HG03378 (cell line): Measurements from ENCODE around the gene RAB7A.
A peak's percentile ranks its signal among the peaks of the same experiment; 100 is the strongest.
"Not testable (repeated sequence)": the region's sequence is repeated elsewhere in the genome, so short reads cannot be mapped to it uniquely, and the experiment has no call there.

ENCODE experiments used
- ATAC-seq: cut with Tn5 transposase; IDR thresholded peaks from one replicate; pipeline ENCODE4 v1.9.1; 2021; ENCODE audit warnings: mild to moderate bottlenecking, moderate library complexity; ENCODE audit not compliant: unreplicated experiment

RAB7A gene

DNA sequence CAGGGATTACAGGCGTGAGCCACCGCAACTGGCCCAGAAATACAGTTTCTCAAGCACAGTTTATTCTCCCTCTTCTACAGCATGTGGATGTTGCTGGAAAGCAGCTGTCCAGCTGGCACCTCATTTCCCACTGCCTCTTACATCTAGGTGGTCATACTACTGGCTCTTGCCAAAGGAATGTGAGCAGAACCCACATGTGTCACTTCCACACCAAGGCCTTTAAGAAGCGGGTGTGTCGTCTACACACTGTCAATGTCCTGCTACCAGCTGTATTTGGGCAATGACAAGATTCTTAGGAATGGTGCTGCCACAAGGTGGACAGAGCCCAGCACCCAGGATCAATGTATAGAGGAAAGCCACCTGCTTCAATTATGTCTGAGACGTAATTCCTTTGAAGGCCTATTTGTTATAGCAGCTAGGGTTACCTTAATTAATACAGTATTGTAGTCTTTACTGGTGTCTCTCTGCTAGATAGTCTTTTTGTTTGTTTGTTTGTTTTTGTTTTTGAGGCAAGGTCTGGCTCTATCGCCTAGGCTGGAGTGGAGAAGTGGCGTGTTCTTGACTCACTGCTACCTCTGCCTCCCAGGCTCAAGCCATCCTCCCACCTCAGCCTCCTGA is 15.1 kb upstream of the RAB7A start:
- ATAC-seq, result no peak

DNA sequence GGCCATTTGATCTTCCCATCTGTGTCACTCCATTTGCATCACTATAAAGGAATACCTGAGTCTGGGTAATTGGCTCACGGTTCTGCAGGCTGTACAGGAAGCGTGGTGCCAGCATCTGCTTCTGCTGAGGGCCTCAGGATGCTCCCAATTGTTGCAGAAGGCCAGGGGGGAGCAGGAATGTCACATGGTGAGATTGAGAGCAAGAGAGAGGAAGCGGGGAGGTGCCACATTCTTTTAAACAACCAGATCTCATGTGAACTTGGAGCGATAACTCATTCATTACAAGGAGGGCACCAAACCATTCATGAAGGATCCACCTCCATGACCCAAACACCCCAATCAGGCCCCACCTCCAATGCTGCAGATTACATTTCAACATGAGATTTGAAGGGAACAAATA is 13.1 kb upstream of the RAB7A start:
- no peak for ATAC-seq

DNA sequence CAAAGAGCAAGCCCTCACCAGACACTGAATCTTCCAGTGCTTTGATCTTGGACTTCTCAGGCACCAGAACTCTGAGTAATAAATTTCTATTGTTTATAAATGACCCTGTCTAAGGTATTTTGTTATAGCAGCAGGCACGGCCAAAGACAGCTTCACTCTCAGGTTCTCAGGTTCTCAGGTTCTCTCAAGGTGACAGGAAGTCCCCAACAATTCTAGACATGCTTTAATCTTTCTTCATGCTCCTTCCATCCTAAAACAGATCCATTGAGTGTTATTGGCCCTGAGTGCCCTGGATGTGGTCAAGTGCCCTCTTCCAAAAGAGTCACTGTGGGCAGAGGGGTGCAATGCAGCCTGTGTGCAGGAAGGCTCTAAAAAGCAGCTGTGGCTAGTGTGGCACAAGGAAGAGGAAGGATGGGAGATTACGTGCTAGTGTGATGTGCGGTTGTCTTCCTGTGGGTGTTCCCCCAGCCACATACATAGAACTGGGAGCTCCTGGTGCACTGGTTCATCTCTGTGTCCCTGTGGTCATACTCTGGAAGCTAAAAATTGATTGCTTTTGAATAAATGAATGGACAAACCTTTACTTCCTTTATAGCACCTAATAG is 11.0 kb upstream of the RAB7A start:
- ATAC-seq, result no peak

DNA sequence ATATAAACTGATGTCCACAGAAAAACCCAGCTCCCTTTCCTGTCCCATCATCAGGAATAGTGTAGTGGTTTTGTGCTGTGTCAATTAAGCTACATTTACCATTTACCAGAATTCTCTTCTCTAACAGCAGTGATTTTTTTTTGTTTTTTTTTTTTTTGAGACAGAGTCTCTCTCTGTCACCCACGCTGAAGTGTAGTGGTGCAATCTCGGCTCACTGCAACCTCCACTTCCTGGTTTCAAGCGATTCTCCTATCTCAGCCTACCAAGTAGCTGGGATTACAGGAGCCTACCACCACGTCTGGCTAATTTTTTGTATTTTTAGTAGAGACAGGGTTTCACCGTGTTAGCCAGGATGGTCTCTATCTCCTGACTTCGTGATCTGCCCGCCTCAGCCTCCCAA is 7.1 kb upstream of the RAB7A start:
- ATAC-seq, result not testable (repeated sequence)

DNA sequence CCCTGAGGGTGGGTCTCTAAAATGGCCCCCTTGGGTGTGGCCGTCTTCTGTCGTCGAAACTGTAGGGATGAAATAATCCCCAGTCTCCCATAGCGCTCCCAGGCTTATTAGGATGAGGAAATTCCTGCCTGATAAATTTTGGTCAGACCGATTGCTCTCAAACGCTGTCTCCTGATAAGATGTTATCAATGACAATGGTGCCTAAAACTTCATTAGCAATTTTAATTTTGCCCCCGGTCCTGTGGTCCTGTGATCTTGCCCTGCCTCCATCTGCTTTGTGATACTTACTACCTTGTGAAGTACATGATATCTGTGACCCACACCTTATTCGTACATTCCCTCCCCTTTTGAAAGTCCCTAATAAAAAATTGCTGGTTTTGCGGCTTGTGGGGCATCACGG is 5.1 kb upstream of the RAB7A start:
- ATAC-seq, result no peak

DNA sequence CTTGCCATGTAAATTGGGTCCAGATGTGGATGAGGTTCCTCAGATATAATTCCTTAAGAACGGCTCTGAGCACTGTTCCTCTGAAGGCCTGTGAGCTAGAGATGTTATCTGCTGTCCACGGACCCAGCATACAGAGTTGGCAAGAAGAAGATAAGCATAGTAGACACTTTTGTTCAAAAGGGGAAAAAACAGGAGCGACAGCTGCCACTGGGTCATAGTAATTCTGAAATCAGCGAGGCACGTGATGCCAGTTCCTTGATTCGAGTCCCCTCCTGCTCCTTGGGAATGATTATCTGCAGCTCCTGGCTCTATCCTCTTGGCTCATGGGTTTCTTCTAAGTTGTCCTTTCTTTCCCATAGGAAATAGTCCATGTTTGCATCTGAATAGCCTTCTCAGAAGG is 2.5 kb upstream of the RAB7A start:
- no peak for ATAC-seq

DNA sequence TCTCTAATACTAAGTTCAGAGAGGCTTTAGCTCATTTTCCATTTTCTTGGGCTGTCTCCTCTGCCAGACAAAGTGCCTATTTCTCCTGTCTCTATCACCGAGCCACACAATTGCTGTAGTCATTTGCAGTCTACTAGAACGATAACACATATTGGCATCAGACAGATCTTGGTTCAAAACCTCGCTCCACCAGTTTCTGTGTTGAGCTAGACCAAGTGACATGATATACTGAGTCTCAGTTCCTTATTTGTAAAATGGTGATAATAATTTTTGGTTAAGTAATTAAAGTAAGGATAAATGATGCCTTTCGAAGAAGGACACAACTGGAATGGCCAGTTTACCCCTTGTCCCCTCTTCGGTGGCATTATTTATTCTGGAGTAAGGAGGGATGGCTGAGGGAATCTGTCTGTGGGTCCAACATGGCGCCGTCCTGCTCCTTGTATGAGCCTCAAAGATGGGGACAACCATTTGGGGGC is 398 bp upstream of the RAB7A start:
- peak; percentile 17 for ATAC-seq

DNA sequence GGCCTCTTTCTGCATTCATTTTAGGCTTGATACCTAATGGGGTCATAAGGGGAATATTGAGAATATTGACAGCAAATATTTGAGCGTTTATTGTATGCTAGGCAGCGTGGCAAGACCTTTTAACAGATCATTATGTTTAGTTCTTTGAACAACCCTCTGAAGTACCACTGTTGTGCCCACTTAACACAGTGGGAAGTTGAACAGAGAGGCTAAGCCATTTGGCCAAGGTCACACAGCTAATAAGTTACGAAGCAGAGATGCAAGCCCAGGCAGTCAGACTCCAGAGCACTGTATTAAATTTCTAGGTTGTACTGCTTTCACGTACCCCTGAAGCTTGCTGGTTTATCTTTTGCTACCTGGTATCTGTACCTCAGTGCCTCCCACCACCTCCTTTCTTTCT is 1.1 kb downstream of the RAB7A start:
- no peak for ATAC-seq

DNA sequence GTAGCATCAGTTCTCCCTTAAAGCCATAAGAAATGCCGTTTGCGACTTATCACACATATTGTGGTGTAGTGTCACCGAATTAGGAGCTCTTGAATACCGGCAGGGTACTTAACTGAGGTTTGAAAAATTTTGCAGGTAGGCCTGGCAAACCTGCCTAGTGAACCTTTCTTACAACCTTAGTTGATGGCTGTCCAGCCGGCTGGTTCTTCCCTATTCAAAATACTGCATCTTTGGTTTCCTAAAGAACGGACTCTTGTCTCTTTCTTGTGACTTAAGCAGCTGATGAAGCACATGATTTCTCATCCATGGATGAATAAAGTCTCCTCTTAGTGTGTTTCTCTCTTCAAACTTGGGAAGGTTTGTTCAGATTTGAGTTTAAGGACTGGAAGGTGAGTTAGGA is 1.5 kb downstream of the RAB7A start:
- no peak for ATAC-seq

DNA sequence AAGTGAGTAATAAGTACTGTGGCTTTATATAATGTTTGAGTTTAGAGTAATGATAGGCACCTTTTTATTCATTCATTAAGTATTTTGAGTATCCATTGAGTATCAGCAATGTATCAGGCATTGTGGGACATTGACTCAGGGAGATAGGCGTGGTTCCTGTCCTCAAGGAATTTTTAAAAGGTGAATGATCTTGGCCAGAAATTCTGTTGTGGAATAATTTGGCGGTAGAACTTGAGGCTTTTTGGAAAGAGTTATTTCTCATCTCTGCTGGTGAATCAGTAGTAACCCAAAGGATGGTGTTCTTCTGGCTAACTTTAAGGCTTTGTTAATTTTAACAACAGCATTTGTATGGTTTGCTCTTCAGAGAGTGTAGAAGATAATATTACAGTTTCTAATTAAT is 2.0 kb downstream of the RAB7A start:
- ATAC-seq, result no peak

DNA sequence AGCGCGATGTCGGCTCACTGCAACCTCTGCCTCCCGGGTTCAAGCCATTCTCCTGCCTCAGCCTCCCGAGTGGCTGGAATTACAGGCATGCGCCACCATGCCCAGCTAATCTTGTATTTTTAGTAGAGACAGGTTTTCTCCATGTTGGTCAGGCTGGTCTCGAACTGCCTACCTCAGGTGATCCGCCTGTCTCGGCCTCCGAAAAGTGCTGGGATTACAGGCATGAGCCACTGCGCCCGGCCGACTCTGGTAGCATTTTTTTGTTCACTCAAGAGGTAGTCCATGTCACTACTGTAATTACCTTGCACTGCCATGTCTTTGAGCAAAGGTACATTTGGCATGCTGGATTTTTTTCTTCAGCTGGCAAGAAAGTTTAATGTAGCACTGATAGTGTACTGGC is 2.5 kb downstream of the RAB7A start:
- ATAC-seq, result not testable (repeated sequence)

DNA sequence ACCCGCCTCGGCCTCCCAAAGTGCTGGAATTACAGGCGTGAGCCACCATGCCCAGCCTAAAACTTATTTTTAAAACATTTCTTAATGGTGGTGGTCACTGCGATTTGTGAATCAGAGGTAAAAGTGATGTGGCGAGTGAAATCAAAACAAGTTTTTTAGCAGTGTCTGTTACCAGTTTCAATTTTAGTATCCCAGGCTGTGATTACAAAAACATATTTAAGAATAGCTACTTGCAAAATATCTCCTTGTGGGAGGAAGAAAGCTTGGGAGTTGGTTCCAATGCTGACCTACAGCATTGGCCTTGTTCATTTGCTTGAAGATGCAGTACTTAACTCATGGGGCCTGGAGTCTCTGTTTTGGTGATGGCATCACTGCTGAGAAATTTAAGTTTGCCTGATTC is 4.5 kb downstream of the RAB7A start:
- ATAC-seq, result no peak

DNA sequence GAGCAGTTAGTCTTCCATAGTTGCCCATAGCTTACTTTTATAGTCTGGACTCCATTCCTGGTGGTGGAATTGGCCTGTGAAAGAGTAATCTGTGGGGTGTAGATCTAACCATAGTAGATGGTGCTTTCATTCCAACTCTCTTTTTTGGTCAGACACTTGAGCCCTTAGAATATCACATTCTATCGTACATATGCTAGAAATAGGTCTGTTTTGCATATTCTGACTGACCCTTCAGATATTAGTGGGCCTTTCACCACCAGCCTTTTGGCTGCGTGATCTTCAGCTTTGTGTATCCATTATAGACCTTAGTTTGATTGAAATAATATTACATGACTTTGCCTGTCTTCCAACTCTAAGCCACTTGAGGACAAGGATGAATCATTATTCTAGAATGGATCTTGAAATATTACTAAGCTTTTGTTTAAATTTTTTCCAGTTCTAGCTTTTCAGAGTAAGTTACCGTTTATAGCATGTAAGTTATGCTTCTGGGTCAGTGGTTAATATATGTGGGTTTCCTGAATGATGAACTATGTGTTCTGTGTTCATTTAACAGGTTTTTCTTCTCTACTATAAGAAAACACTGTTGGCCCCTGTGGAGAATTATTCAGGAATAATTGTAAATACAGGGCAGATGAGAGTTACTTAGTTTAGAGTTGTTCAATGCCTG is 8.7 kb downstream of the RAB7A start:
- ATAC-seq, result no peak

DNA sequence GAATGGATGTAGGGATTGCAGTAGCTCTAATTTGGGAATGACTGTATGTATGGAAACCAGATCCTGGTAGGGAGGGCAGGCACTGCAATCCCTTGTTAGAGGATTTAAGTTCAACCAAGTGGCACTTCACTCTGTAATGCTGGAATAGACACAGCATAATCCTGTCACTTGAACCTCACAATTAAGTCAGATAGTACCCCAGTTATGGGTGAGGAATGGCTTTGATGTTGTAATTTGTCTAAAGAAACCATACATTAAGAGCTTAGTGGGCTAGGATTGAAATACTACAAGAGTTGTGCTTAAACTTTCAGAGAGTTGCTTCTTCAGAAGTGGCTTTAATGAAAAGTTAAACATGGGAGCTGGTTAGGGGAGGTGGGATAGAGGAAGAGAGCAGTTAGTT is 9.3 kb downstream of the RAB7A start:
- no peak for ATAC-seq

DNA sequence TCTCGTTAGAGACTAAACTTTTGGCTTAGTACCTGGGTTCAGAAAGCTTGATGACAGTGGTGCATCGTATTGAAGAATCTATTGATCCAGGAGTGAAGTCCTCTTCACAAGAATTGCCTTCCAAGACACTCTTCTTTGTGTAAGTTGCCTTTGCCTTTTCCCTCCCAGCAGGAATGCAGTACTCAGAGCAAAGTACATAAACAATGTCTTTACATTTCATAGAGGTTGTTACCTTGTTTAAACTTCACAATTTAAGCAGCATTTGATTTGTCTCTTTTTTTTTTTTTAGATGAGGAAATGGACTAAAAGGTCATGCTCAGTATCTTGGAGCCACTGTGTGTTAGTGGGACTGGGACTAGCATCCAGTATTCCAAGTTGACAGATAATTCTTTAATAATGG is 9.9 kb downstream of the RAB7A start:
- ATAC-seq, result no peak

DNA sequence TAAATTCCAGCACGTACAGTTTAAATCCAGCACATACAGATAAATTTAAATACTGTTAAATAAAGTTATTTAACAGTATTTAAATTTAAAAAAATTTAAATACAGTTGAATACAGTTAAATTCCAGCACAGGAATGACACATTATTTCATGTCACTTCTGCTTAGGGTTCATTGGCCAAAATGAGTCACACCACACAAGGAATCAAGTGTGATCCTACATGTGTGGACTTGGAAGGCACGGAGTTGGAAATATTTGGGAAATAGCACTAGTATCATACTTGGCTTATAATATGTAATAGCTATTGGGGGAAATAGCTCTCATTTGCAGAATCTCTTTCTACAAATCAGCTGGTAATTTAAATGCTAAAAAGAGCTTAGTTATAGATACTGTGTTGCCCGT is 10.6 kb downstream of the RAB7A start:
- ATAC-seq, result no peak

DNA sequence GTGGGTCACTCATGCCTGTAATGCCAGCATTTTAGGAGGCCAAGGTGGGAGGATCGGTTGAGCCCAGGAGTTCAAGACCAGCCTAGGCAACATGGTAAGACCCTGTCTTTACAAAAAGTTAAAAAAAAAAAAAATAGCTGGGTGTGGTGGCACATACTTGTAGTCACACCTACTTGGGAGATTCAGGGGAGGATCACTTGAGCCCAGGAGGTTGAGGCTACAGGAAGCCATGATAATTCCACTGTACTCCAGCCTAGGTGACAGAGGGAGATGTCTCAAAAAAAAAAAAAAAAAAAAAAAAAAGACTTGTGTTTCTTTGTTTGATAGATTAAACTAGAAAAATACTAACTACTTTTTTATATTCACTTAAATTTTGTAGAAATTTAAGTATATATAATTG is 14.6 kb downstream of the RAB7A start:
- no peak for ATAC-seq

DNA sequence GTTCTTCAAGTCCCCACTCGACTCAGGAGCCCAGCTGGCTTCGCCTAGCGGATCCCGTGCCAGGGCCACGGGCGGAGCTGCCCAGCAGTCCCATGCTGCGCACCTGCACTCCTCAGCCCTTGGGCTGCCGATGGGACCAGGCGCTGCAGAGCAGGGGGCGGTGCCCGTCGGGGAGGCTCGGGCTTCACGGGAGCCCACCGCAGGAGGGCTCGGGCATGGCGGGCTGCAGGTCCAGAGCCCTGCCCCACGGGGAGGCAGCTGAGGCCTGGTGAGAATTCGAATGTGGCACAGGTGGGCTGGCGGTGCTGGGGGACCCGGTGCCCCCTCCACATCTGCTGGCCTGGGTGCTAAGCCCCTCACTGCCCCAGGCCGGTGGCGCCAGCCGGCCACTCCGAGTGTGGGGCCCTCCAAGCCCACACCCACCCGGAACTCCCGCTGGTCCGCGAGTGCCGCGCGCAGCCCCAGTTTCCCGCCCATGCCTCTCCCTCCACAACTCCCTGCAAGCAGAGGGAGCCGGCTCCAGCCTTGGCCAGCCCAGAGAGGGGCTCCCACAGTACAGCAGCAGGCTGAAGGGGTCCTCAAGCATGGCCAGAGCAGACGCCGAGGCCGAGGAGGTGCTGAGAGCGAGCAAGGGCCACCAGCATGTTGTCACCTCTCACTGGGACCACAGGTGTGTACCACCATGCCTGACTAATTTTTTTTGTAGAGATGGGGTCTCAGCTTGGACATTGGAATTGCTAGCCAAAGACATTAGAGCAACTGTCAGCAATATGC is 17.0 kb downstream of the RAB7A start:
- no peak for ATAC-seq

DNA sequence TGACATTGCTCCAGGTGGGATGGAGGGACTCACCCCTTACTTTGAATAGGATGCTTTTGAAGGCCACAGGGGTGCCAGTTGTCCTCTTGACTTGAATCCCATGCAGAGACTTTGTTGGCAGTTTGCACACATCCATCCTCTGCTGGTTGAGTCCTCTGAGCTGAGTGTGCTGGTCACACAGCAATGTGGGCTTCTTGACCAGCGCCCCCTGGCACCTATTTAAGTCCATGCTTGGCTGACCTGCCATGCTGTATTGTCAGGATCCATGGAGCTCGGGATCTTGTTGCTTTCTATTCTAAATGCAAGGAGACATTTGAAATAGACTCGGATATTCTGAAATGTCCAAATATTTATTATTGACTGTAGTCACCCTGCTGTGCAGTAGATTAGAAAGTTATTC is 19.8 kb downstream of the RAB7A start:
- ATAC-seq, result no peak

DNA sequence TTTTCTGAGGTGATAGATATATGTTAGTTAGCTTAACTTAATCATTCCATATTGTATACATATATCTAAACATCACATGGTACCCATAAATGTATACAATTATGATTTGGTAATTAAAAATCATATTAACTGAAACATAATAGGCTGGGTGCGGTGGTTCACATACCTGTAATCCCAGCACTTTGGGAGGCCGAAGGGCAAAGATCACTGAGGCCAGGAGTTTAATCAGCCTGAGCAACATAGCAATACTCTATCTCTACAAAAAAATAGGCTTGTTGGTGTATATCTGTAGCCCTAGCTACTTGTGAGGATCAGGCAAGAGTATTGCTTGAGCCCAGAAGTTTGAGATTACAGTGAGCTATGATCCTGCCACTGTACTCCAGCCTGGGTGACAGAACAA is 20.9 kb downstream of the RAB7A start:
- no peak for ATAC-seq

DNA sequence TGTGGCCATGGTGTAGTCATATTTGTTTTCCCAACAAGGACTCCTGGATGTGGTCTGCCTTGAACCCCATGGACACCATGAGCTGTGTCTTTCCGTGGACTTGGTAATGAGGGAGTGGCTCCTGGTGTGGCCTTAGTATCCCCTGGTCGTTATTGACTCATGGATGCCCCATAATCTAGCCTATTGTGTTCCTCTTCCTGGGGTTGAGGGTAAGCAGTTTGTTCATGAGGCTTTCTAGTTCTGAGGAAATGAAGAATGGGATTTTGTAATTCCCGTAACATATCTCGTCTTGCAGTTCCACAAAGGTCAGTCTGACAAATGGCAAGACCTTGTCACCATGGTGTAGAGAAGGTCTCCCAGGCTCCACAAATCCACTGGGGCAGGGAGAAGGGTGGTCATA is 22.6 kb downstream of the RAB7A start:
- no peak for ATAC-seq

DNA sequence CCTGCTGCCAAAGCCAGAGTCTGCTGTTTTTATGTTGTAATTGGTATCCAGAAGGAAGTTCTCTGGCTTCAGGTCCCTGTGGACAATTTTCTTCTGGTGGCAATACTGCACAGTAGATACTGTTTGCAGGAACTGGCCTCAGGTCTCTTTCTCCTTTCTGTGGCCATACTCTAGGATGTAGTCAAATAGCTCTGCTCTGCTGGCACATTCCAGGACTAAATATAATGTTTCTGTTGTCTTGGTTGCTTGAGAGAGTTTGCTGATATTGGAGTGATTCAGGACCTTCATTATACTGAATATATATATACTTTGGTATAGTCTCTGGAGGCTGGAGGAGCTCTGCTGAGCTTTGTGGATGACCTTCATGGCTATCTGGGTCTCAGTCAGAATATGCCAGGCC is 23.1 kb downstream of the RAB7A start:
- ATAC-seq, result no peak
